Heart left ventricle (tissue), 16 donors: ENCODE measurements around the gene BCL11A. TPM values are rescaled to one million over a fixed set of nuclear protein-coding genes. Genes with fewer than 3 reads are reported as not detected.

Source experiments
- ATAC-seq, 4 donors: fragments of 200-7000 bp; cut with Tn5 transposase; one replicate each; pipeline ENCODE4 v1.9.1; 2020 to 2022; ENCODE audit warnings: moderate library complexity in 4 of 4, mild to moderate bottlenecking in 3 of 4, moderate number of reproducible peaks in 1 of 4
- DNase-seq, 5 donors: peaks; one replicate each; pipeline ENCODE4 v3.0.0-alpha.2; 2020
- H3K27ac ChIP-seq, 12 donors: fragments of 200-600 bp; sonication (generic) in 4 of 12; one replicate each; pipeline versions ENCODE4 v1.5.0 to v1.8.0; 2016 to 2022; ENCODE audit warnings: mild to moderate bottlenecking in 2 of 12
- H3K27me3 ChIP-seq, 9 donors: fragments of 200-600 bp; sonication (generic) in 2 of 9; one replicate each; pipeline versions ENCODE4 v1.5.1 to v1.8.0; 2016 to 2022; ENCODE audit warnings: mild to moderate bottlenecking in 3 of 9
- H3K36me3 ChIP-seq, 9 donors: fragments of 200-600 bp; sonication (generic) in 2 of 9; one replicate each; pipeline versions ENCODE4 v1.5.0 to v1.8.0; 2018 to 2022; ENCODE audit warnings: mild to moderate bottlenecking in 2 of 9
- H3K4me1 ChIP-seq, 12 donors: fragments of 200-600 bp; sonication (generic) in 4 of 12; one replicate each; pipeline versions ENCODE4 v1.5.0 to v1.8.0; 2016 to 2022; ENCODE audit warnings: mild to moderate bottlenecking in 3 of 12
- H3K4me3 ChIP-seq, 12 donors: fragments of 200-600 bp; sonication (generic) in 4 of 12; one replicate each; pipeline versions ENCODE4 v1.5.0 to v1.8.0; 2017 to 2022; ENCODE audit warnings: mild to moderate bottlenecking in 9 of 12, moderate library complexity in 4 of 12
- H3K9me3 ChIP-seq, 12 donors: fragments of 200-600 bp; sonication (generic) in 4 of 12; one replicate each; pipeline versions ENCODE4 v1.5.0 to v1.8.0; 2016 to 2022; ENCODE audit warnings: mild to moderate bottlenecking in 1 of 12
- CTCF ChIP-seq, 12 donors: fragments of 200-600 bp; sonication (generic) in 4 of 12; IDR thresholded peaks; one replicate each; pipeline versions ENCODE4 v1.5.0 to v1.8.0; 2018 to 2022; ENCODE audit warnings: antibody characterized with exemption in 12 of 12, mild to moderate bottlenecking in 5 of 12
- POLR2A ChIP-seq, 2 donors: fragments of 450-650 bp; IDR thresholded peaks; one replicate each; pipeline ENCODE4 v1.6.1; 2017; ENCODE audit warnings: antibody characterized with exemption in 2 of 2, mild to moderate bottlenecking in 2 of 2, moderate library complexity in 2 of 2
- WGBS, 4 donors: extraction: QIAGEN DNeasy Blood & Tissue Kit in 2 of 4; methylation state at CpG; one replicate each; pipeline versions ENCODE4 v1.1.5 to v1.1.7; 2013 to 2018; 5-methylcytosine and 5-hydroxymethylcytosine counted together
- intact Hi-C, 10 donors: fragments of 100-400 bp; cut with DNase I; formaldehyde crosslinking; loops; one replicate each; pipeline versions ENCODE4 v1.11.1 to v1.14.2; 2022
- polyA plus RNA-seq, 2 donors: library from polyadenylated mRNA; stranded (reverse); fragments of 200-250 nt; gene quantifications; one replicate each; pipeline ENCODE4 v1.2.3, GENCODE V29; 2013
- total RNA-seq, 9 donors: library from RNA; depleted of rRNA in 2 of 9; stranded (reverse); fragments of >200 nt in 2 of 9; fragmentation: NEBNext Ultra II Directional in 3 of 9; extraction: Animal tissue kit (Norgen Biotek cat#: 25700) in 3 of 9; gene quantifications; one replicate each; pipeline versions ENCODE4 v1.1.0 to v1.2.4, GENCODE V29; 2016 to 2023
- donor health status: ischemic (EF 13 %, LVEDD 7.1; RV severe dilation, severe dysfunction).
- donor health status: healthy with polysubstance abuse.
- donor health status: DM: no; HTN: yes; CAD: no.
- donor health status: DM: no; HTN: no; CAD: no.
- donor health status: ischemic (EF 25% LVEDD 6.9; RV normal size, moderate dysfunction).
- donor health status: ischemic (EF 25% LVEDD 5.7; RV mildly dilated, moderate dysfunction).
- donor health status: healthy.
- donor health status: DM: yes; HTN: yes; CAD: no.
- donor health status: ischemic (EF 35%, LVEDD 5.7; RV mildly dilated, moderate dysfunction).
- donor health status: nonischemic (EF 11% LVEDD 7.7; RV severe dilation, severe dysfunction).
- donor health status: DM: yes; HTN: yes; CAD: no.
- donor health status: PGD.
- donor health status: ischemic (EF 29% LVEDD 5.4; RV normal size, mild dysfunction).
- donor health status: nonischemic (EF 23%, LVEDD 6.1; RV moderate dilation, normal function).

Gene BCL11A
- total and polyA plus RNA-seq, 11 donors, result 5.6 to 31.9 (median 20.2) TPM

GRCh38 chr2:60415814-60416213 is 137.6 kb downstream of the BCL11A start:
- Histone ChIP-seq H3K4me1 (peaks cover 0 to 14% (median 0%) of the 10 kb centered on the region in 12 donors), H3K36me3 (no peaks in the 10 kb centered on the region), H3K27ac (peak overlapping the region in 1 of 12 donors; percentile 74), H3K9me3 (peaks cover 0 to 6% (median 0%) of the 10 kb centered on the region in 12 donors), H3K27me3 (no peaks in the 10 kb centered on the region), H3K4me3 (no peak overlapping the region)
- ATAC-seq (no peak), DNase-seq (no peak)
- intact Hi-C loops, result no loop called here
- TF ChIP-seq POLR2A (IDR thresholded peaks at IDR 0.05) (no peak), CTCF (IDR thresholded peaks at IDR 0.05) (no peak)

GRCh38 chr2:60414495-60415138 is 138.8 kb downstream of the BCL11A start:
- Histone ChIP-seq H3K27ac (no peak overlapping the region), H3K9me3 (peaks cover 0 to 6% (median 0%) of the 10 kb centered on the region in 12 donors), H3K4me3 (no peak overlapping the region), H3K36me3 (no peaks in the 10 kb centered on the region), H3K27me3 (no peaks in the 10 kb centered on the region), H3K4me1 (peaks cover 0 to 14% (median 0%) of the 10 kb centered on the region in 12 donors)
- 60 to 71% (median 66%) methylated on average over 2 of the region's 2 CpGs for WGBS, 4 donors
- TF ChIP-seq CTCF (IDR thresholded peaks at IDR 0.05) (no peak), POLR2A (IDR thresholded peaks at IDR 0.05) (no peak)
- DNase-seq (no peak), ATAC-seq (no peak)
- intact Hi-C loops, result no loop called here

GRCh38 chr2:60413814-60414168 is 139.7 kb downstream of the BCL11A start:
- Histone ChIP-seq H3K36me3 (no peaks in the 10 kb centered on the region), H3K27ac (no peak overlapping the region), H3K27me3 (no peaks in the 10 kb centered on the region), H3K4me1 (peaks cover 0 to 14% (median 0%) of the 10 kb centered on the region in 12 donors), H3K4me3 (no peak overlapping the region), H3K9me3 (peaks cover 0 to 6% (median 0%) of the 10 kb centered on the region in 12 donors)
- DNase-seq (no peak), ATAC-seq (no peak)
- TF ChIP-seq CTCF (IDR thresholded peaks at IDR 0.05), result no peak
- TF ChIP-seq POLR2A (IDR thresholded peaks at IDR 0.05), result no peak
- 71 to 84% (median 76%) methylated on average over 6 of the region's 6 CpGs for WGBS, 4 donors
- intact Hi-C loops, result no loop called here

- Histone ChIP-seq H3K36me3 (no peaks in the 10 kb centered on the region), H3K9me3 (peaks cover 0 to 6% (median 0%) of the 10 kb centered on the region in 12 donors), H3K4me1 (peaks cover 0 to 14% (median 0%) of the 10 kb centered on the region in 12 donors), H3K27ac (no peak overlapping the region), H3K27me3 (no peaks in the 10 kb centered on the region), H3K4me3 (no peak overlapping the region)
- intact Hi-C loops, result no loop called here
- WGBS, 4 donors, result 74 to 90% (median 80%) methylated on average over 4 of the region's 4 CpGs
- TF ChIP-seq POLR2A (IDR thresholded peaks at IDR 0.05) (no peak), CTCF (IDR thresholded peaks at IDR 0.05) (no peak)
- no peak for DNase-seq
- ATAC-seq, result no peak
These were observed 140.2 kb downstream of the BCL11A start for GRCh38 chr2:60413069-60413813.
